Measurements from ENCODE around the gene NUP205. TPM values are rescaled to one million over a fixed set of nuclear protein-coding genes. Genes with fewer than 3 reads are reported as not detected.

Gene NUP205
- total RNA-seq, 1 experiment from 2014 or later = 51.0 TPM

DNA sequence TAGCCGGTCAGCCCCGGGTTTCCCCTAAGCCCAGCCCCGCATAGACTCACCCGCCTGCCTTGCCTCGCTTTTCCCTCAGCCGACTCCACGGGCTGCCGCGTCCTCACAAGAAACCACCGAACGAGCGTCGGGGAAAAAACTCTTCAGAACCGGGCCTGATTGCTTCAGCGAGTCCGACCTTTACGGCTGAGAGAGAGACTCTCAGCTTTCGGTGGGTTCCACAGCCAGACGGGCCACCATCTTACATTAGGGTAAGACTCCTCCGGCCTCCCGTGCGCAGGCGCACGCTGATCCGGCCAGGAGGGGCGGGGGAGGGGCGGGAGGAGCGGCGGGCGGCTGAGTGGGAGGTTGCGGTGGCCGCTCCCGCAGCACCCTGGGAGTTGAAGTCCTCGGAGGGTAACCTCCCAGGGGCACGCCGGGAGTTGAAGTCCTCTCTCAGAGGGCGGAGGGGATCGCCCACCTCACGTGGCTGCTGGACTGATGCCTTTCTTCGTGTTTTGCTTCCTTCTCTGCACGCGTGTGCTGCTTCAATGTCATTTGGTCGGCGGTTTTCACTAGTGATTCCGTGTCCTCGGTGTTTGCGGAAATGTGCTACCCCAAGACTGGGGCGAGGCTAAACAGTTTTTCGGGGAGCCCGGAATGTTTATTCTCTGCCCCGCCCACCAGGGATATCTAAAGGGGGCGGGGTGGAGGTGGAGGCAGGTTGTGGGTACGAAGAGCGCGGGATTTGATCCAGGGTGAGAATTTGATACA is 47.7 kb upstream of the NUP205 start, which contains the start of gene CNOT4:
CNOT4 (minus strand) TSS at position 264 of the 753 bp plus-strand sequence. CDS start 71,771 bp downstream, outside the sequence.
- ChIA-PET POLR2A (interaction anchor here (0.6 to 1.7 kb wide), 7 partner anchors 9 to 299 kb away, joined by 3 to 4 read pairs (median 3); no protein-coding TSS in a partner anchor), CTCF (interaction anchor here (1.4 kb wide), 1 partner anchor 136 kb away, joined by 7 read pairs; no protein-coding TSS in a partner anchor)
- BruUV-seq (replicated peaks) = no TSS peak
- peak; percentile 95 for DNase-seq (ENCODE audit: unreplicated experiment)
- Mint-ChIP-seq H3K27ac (ENCODE audit: low read depth, unreplicated experiment) (no peak within 1 kb of the TSS), H3K4me1 (ENCODE audit: insufficient read depth, unreplicated experiment) (peaks cover 17% of the 10 kb centered on the region), H3K27me3 (ENCODE audit: insufficient read depth, unreplicated experiment) (no peaks in the 10 kb centered on the region), H3K36me3 (ENCODE audit: insufficient read depth, unreplicated experiment) (no peaks in the 10 kb centered on the region), H3K9me3 (ENCODE audit: unreplicated experiment) (no peaks in the 10 kb centered on the region), H3K4me3 (ENCODE audit: unreplicated experiment) (no peak within 1 kb of the TSS)
- intact Hi-C loops (cut with micrococcal nuclease) = loop anchor here (1.0 to 5.0 kb wide), 3 partner anchors 68 to 135 kb away; no protein-coding TSS in a partner anchor
- TF ChIP-seq, protein P1, sequence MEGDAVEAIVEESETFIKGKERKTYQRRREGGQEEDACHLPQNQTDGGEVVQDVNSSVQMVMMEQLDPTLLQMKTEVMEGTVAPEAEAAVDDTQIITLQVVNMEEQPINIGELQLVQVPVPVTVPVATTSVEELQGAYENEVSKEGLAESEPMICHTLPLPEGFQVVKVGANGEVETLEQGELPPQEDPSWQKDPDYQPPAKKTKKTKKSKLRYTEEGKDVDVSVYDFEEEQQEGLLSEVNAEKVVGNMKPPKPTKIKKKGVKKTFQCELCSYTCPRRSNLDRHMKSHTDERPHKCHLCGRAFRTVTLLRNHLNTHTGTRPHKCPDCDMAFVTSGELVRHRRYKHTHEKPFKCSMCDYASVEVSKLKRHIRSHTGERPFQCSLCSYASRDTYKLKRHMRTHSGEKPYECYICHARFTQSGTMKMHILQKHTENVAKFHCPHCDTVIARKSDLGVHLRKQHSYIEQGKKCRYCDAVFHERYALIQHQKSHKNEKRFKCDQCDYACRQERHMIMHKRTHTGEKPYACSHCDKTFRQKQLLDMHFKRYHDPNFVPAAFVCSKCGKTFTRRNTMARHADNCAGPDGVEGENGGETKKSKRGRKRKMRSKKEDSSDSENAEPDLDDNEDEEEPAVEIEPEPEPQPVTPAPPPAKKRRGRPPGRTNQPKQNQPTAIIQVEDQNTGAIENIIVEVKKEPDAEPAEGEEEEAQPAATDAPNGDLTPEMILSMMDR (IDR thresholded peaks at IDR 0.05; ENCODE audit: unreplicated experiment) = no peak

DNA sequence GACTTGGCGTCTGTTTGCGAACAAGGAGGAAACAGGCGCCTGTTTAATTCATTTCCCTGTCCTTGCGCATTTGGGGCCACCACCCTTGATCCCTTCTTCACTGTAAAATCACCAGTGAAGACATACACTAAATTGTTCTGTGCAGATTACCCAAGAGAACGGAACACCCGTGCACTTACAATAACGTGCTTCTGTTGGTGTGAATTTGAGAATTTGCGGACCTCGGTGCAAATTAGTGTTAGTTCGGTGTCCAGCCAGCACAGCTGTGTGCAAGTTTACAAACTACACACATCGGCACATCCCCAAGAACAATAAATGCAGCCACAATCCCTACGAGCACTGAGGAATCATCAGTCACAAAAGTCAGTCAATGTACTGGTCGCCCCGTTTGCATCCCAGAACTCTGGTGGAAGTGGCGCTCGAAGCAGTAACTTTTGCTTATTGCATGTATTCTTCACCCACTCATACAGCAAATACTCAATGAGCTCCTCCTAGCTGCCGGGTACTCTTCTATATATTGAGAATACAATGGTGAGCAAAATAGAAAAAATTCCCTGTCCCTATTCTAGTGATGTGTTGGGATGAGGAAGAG is 47.0 kb upstream of the NUP205 start:
- peaks cover 17% of the 10 kb centered on the region for H3K4me1 Mint-ChIP-seq (ENCODE audit: insufficient read depth, unreplicated experiment)
- TF ChIP-seq, protein P1 (IDR thresholded peaks at IDR 0.05; ENCODE audit: unreplicated experiment) = peak; percentile 11
- intact Hi-C loops (cut with micrococcal nuclease) = loop anchor here (1.0 to 2.0 kb wide), 2 partner anchors 134 to 229 kb away; no protein-coding TSS in a partner anchor
- ChIA-PET POLR2A (interaction anchor here (0.7 to 1.7 kb wide), 5 partner anchors 10 to 175 kb away, joined by 3 to 4 read pairs (median 3); no protein-coding TSS in a partner anchor), CTCF (interaction anchor here (0.5 to 1.4 kb wide), 7 partner anchors 9 to 230 kb away, joined by 3 to 7 read pairs (median 3); no protein-coding TSS in a partner anchor)
- H3K36me3 Mint-ChIP-seq (ENCODE audit: insufficient read depth, unreplicated experiment) = no peaks in the 10 kb centered on the region
- H3K4me3 Mint-ChIP-seq (ENCODE audit: unreplicated experiment) = no peak overlapping the region
- H3K9me3 Mint-ChIP-seq (ENCODE audit: unreplicated experiment) = no peaks in the 10 kb centered on the region
- peak; percentile 36 for DNase-seq (ENCODE audit: unreplicated experiment)
- BruUV-seq (replicated peaks) = no TSS peak
- H3K27ac Mint-ChIP-seq (ENCODE audit: low read depth, unreplicated experiment) = no peak overlapping the region
- H3K27me3 Mint-ChIP-seq (ENCODE audit: insufficient read depth, unreplicated experiment) = no peaks in the 10 kb centered on the region

DNA sequence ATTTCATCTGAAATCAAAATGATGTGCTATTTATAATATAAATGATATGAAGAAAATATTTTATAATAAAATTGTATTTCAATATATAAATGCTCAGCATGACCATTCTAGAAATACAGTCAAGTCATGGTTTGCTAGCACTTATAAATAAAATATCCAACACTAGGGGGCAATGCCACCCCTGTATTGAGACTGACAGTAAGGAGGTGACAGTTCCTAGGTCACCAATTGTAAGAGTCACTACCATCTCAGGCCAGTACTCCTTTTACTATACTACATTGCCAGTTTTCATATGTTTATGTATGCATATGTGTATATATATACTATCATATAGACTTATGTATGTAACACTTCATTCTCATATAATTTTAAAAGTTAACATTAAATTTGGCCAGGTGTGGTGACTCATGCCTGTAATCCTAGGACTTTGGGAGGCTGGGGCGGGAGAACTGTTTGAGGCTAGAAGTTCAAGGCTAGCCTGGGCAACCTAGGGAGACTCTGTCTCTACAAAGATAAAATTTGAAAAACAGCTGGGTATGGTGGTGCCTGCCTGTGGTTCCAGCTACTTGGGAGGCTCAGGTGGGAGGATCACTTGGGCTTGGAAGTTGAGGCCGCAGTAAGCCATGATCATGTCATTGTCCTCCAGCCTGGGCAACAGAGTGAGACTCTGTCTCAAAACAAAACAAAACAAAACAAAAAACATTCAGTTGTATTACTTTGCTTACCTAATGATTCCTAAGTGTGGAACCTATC is 45.4 kb upstream of the NUP205 start:
- no TSS peak for BruUV-seq (replicated peaks)
- TF ChIP-seq, protein P1 (IDR thresholded peaks at IDR 0.05; ENCODE audit: unreplicated experiment) = peak; percentile 56
- POLR2A ChIA-PET = interaction anchor here (0.7 kb wide), 1 partner anchor 244 kb away, joined by 3 read pairs; no protein-coding TSS in a partner anchor
- H3K4me3 Mint-ChIP-seq (ENCODE audit: unreplicated experiment) = no peak overlapping the region
- peak; percentile 80 for DNase-seq (ENCODE audit: unreplicated experiment)
- H3K27me3 Mint-ChIP-seq (ENCODE audit: insufficient read depth, unreplicated experiment) = no peaks in the 10 kb centered on the region
- intact Hi-C loops (cut with micrococcal nuclease) = loop anchor here (1.0 kb wide), 1 partner anchor 46 kb away; no protein-coding TSS in a partner anchor
- H3K9me3 Mint-ChIP-seq (ENCODE audit: unreplicated experiment) = no peaks in the 10 kb centered on the region
- no peaks in the 10 kb centered on the region for H3K36me3 Mint-ChIP-seq (ENCODE audit: insufficient read depth, unreplicated experiment)
- H3K27ac Mint-ChIP-seq (ENCODE audit: low read depth, unreplicated experiment) = no peak overlapping the region
- peaks cover 12% of the 10 kb centered on the region for H3K4me1 Mint-ChIP-seq (ENCODE audit: insufficient read depth, unreplicated experiment)
- CTCF ChIA-PET = interaction anchor here (0.6 to 1.0 kb wide), 3 partner anchors 9 to 96 kb away, joined by 3 to 5 read pairs (median 4); no protein-coding TSS in a partner anchor
